Measurements from ENCODE around the gene FAM181A. TPM values are rescaled to one million over a fixed set of nuclear protein-coding genes. Genes with fewer than 3 reads are reported as not detected.

Gene FAM181A
- total RNA-seq, 2 experiments from 2014 or later = not detected

DNA sequence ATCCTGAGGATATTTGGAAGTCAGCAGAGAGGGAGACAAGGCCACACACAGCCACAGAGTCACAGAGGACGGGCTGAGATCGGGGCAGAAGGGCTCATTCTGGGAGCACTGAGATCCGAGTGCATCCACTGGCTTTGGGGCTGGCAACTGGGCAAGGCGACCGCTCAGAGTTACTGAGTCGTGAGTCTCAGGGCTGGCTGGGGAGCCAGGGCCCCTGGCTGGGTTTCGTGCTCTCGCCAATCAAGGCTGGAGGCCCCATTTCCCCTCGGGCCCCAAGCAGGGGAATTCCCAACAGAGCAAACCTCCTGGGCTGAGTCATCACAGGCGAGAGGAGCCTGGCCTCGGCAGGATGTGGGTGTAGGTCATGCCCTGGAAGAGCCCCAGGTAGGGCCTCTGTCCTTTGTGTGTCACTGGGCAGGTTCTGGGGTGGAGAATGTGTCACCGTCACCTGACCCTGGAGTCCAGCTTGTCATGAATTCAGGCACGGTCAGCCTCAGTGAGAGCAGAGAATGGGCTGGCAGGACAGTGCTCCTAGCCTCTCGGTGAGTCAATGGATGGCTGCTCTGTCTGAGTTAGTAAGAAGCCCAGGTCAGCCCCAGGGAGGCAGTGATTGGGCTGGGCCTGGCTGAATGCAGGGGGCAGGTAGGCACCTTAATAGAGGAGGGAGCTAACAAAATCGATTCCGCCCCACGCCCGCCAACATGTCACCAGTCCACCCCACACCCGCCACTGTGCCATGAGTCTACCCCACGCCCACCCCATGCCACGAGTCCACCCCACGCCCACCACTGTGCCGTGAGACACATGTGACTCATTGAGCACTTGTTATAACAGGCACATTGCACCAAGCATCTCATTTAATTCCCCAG lies 32.3 kb downstream of the FAM181A start:
- DNase-seq (peak; percentile 98), ATAC-seq (peak; percentile 69)
- intact Hi-C loops (cut with micrococcal nuclease) = loop anchor here (2.0 to 10.0 kb wide), 2 partner anchors 19 to 175 kb away; no protein-coding TSS in a partner anchor
- Mint-ChIP-seq H3K9me3 (no peaks in the 10 kb centered on the region), H3K36me3 (ENCODE audit: low read depth) (peaks cover 15% of the 10 kb centered on the region), H3K4me1 (ENCODE audit: low read depth) (peaks cover 93% of the 10 kb centered on the region), H3K27me3 (no peaks in the 10 kb centered on the region), H3K27ac (peak overlapping the region; percentile 99), H3K4me3 (peak overlapping the region; percentile 66)
- TF ChIP-seq, protein P1, sequence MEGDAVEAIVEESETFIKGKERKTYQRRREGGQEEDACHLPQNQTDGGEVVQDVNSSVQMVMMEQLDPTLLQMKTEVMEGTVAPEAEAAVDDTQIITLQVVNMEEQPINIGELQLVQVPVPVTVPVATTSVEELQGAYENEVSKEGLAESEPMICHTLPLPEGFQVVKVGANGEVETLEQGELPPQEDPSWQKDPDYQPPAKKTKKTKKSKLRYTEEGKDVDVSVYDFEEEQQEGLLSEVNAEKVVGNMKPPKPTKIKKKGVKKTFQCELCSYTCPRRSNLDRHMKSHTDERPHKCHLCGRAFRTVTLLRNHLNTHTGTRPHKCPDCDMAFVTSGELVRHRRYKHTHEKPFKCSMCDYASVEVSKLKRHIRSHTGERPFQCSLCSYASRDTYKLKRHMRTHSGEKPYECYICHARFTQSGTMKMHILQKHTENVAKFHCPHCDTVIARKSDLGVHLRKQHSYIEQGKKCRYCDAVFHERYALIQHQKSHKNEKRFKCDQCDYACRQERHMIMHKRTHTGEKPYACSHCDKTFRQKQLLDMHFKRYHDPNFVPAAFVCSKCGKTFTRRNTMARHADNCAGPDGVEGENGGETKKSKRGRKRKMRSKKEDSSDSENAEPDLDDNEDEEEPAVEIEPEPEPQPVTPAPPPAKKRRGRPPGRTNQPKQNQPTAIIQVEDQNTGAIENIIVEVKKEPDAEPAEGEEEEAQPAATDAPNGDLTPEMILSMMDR (IDR thresholded peaks at IDR 0.05) = no peak
- ChIA-PET CTCF (interaction anchor here (0.9 to 12.0 kb wide), 7 partner anchors 12 to 174 kb away, joined by 3 to 170 read pairs (median 3); partner anchors contain the start of gene ASB2), POLR2A (interaction anchor here (0.7 to 8.4 kb wide), 19 partner anchors 8 to 846 kb away, joined by 3 to 180 read pairs (median 5); partner anchors contain the start of genes ASB2, CCDC197, DDX24 and IFI27L1)

DNA sequence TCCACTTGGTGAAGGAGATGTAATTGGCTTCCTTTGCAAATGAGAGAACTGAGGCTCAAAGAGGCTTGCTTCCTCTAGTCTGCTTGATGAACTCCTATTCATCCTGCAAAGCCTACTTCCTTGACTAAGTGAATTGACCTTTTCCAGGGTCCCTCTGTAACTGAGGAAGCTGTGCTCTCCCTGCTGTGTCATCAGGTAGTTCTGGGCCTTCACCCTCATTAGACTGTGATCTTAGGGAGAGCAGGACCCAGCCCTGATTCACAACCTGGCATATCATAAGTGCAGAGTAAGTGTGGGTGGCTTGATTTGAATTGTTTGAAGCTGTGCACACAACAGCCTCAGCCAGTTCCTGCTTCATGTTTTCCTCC lies 32.9 kb downstream of the FAM181A start:
- peaks cover 18% of the 10 kb centered on the region for H3K36me3 Mint-ChIP-seq (ENCODE audit: low read depth)
- ChIA-PET POLR2A (interaction anchor here (0.7 to 8.4 kb wide), 13 partner anchors 8 to 847 kb away, joined by 3 to 180 read pairs (median 6); partner anchors contain the start of genes ASB2, CCDC197, DDX24 and IFI27L1), CTCF (interaction anchor here (0.7 to 12.0 kb wide), 10 partner anchors 11 to 435 kb away, joined by 3 to 170 read pairs (median 4); no protein-coding TSS in a partner anchor)
- no peaks in the 10 kb centered on the region for H3K27me3 Mint-ChIP-seq
- DNase-seq (peak; percentile 67), ATAC-seq (peak; percentile 27)
- TF ChIP-seq, protein P1 (IDR thresholded peaks at IDR 0.05) = no peak
- peaks cover 5% of the 10 kb centered on the region for H3K9me3 Mint-ChIP-seq
- intact Hi-C loops (cut with micrococcal nuclease) = loop anchor here (2.0 kb wide), 1 partner anchor 19 kb away; no protein-coding TSS in a partner anchor
- peaks cover 93% of the 10 kb centered on the region for H3K4me1 Mint-ChIP-seq (ENCODE audit: low read depth)
- peak overlapping the region; percentile 66 for H3K4me3 Mint-ChIP-seq
- peak overlapping the region; percentile 99 for H3K27ac Mint-ChIP-seq

DNA sequence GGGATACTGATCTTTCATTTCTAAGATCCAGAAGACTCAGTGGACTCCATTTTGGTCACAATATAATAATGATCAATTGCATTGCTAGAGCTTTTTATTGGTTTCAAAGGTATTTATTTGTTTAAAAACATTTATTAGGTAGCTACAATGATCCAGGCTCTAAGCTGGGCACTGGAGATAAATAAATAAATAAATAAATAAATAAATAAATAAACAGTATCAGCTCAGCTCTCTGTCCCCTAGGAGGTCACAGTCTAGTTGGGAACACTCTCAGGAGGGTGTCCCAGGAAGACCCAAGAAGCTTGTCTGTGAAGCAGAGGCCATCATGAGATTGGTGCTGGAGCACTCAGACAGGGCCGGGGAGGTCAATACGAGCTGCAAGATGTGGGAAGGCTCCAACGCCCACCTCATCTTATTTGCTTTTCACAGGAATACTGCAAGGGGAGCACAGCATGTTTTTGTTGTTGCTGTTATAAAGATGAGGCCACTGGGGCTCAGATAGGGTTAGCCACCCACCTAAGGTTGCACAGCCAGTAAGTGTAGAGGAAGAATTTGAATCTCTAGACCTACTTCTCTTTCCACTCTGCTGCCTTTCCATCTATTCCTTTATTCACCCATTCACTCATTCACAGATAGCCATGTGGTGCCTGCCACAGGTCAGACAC lies 33.8 kb downstream of the FAM181A start:
- Mint-ChIP-seq H3K9me3 (peaks cover 5% of the 10 kb centered on the region), H3K4me1 (ENCODE audit: low read depth) (peaks cover 90% of the 10 kb centered on the region), H3K27ac (peak overlapping the region; percentile 99), H3K27me3 (no peaks in the 10 kb centered on the region), H3K36me3 (ENCODE audit: low read depth) (peaks cover 22% of the 10 kb centered on the region), H3K4me3 (peak overlapping the region; percentile 66)
- no peak for DNase-seq
- intact Hi-C loops (cut with micrococcal nuclease) = loop anchor here (2.0 kb wide), 1 partner anchor 18 kb away; no protein-coding TSS in a partner anchor
- TF ChIP-seq, protein P1 (IDR thresholded peaks at IDR 0.05) = no peak
- ChIA-PET POLR2A (interaction anchor here (1.0 to 8.4 kb wide), 11 partner anchors 9 to 755 kb away, joined by 3 to 180 read pairs (median 6); partner anchors contain the start of genes ASB2, CCDC197, DDX24 and IFI27L1), CTCF (interaction anchor here (0.7 to 12.0 kb wide), 9 partner anchors 10 to 434 kb away, joined by 3 to 170 read pairs (median 4); no protein-coding TSS in a partner anchor)
- no peak for ATAC-seq

DNA sequence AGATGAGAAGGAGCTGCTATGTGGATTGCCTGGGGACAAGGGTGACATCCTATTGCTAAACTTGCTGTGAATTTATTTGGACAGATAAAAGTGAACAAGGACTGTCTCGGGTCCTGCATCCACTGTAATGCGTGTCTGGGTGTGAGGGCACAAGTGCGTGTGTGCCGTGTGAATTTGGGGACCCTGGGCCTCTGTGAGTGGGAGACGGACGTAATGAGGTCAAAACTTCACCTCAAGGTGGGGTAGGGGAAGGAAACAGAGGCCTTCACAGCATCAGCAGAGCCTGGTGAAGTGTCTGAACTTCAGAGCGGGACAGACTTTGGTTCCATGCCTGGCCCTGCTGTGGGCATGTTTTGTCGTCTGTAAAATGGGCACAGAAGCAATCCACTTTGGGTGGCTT lies 34.5 kb downstream of the FAM181A start:
- Mint-ChIP-seq H3K4me3 (peak overlapping the region; percentile 61), H3K4me1 (ENCODE audit: low read depth) (peaks cover 92% of the 10 kb centered on the region), H3K27me3 (no peaks in the 10 kb centered on the region), H3K36me3 (ENCODE audit: low read depth) (peaks cover 22% of the 10 kb centered on the region), H3K27ac (peak overlapping the region; percentile 93), H3K9me3 (peaks cover 5% of the 10 kb centered on the region)
- intact Hi-C loops (cut with micrococcal nuclease) = loop anchor here (2.0 kb wide), 1 partner anchor 17 kb away; no protein-coding TSS in a partner anchor
- ATAC-seq (no peak), DNase-seq (peak; percentile 49)
- ChIA-PET CTCF (interaction anchor here (1.4 to 12.0 kb wide), 4 partner anchors 9 to 33 kb away, joined by 3 to 170 read pairs (median 37); no protein-coding TSS in a partner anchor), POLR2A (interaction anchor here (1.7 to 8.4 kb wide), 3 partner anchors 12 to 24 kb away, joined by 4 to 180 read pairs (median 6); partner anchors contain the start of gene ASB2)
- TF ChIP-seq, protein P1 (IDR thresholded peaks at IDR 0.05) = no peak

Measured in activated CD8-positive, alpha-beta T cell treated with anti-CD3 and anti-CD28 coated beads for 36 hours (primary cell).